ENCODE results near the gene GATM. TPM values are rescaled to one million over a fixed set of nuclear protein-coding genes. Genes with fewer than 3 reads are reported as not detected.
A peak's percentile ranks its signal among the peaks of the same experiment; 100 is the strongest.

Gene GATM
- total RNA-seq, 1 donor from 2014 or later: 35.6 TPM

- DNase-seq (no peak), ATAC-seq (ENCODE audit: poor library complexity) (no peak)
- intact Hi-C loops (cut with DNase I): no loop called here
These were observed 14.1 kb downstream of the GATM start for GRCh38 chr15:45364271-45364670.

- no peak for DNase-seq
- no peak for ATAC-seq (ENCODE audit: poor library complexity)
- intact Hi-C loops (cut with DNase I): no loop called here
These were observed 14.5 kb downstream of the GATM start for GRCh38 chr15:45363801-45364200.

- DNase-seq (no peak), ATAC-seq (ENCODE audit: poor library complexity) (no peak)
- intact Hi-C loops (cut with DNase I): no loop called here
These were observed 15.0 kb downstream of the GATM start for GRCh38 chr15:45363334-45363733.

- intact Hi-C loops (cut with DNase I): no loop called here
- ATAC-seq (ENCODE audit: poor library complexity) (no peak), DNase-seq (no peak)
These were observed 15.9 kb downstream of the GATM start for GRCh38 chr15:45362419-45362818.

GRCh38 chr15:45361878-45362277, 16.5 kb downstream of the GATM start:
- ATAC-seq (ENCODE audit: poor library complexity) (no peak), DNase-seq (no peak)
- intact Hi-C loops (cut with DNase I): no loop called here

GRCh38 chr15:45355860-45356259, 22.5 kb downstream of the GATM start:
- DNase-seq (no peak), ATAC-seq (ENCODE audit: poor library complexity) (peak; percentile 55)
- intact Hi-C loops (cut with DNase I): no loop called here

- intact Hi-C loops (cut with DNase I): no loop called here
- no peak for DNase-seq
- no peak for ATAC-seq (ENCODE audit: poor library complexity)
These were observed 23.6 kb downstream of the GATM start for GRCh38 chr15:45354711-45355110.

GRCh38 chr15:45351227-45351626, 27.1 kb downstream of the GATM start:
- ATAC-seq (ENCODE audit: poor library complexity) (no peak), DNase-seq (no peak)
- intact Hi-C loops (cut with DNase I): no loop called here

GRCh38 chr15:45349623-45350022, 28.7 kb downstream of the GATM start:
- intact Hi-C loops (cut with DNase I): no loop called here
- ATAC-seq (ENCODE audit: poor library complexity) (no peak), DNase-seq (no peak)

GRCh38 chr15:45347989-45348388, 30.4 kb downstream of the GATM start:
- no peak for DNase-seq
- intact Hi-C loops (cut with DNase I): no loop called here
- ATAC-seq (ENCODE audit: poor library complexity): no peak

GRCh38 chr15:45347033-45347432, 31.3 kb downstream of the GATM start:
- DNase-seq: no peak
- ATAC-seq (ENCODE audit: poor library complexity): no peak
- intact Hi-C loops (cut with DNase I): no loop called here

GRCh38 chr15:45346381-45346780, 32.0 kb downstream of the GATM start:
- DNase-seq (no peak), ATAC-seq (ENCODE audit: poor library complexity) (no peak)
- intact Hi-C loops (cut with DNase I): no loop called here

- no peak for ATAC-seq (ENCODE audit: poor library complexity)
- no peak for DNase-seq
- intact Hi-C loops (cut with DNase I): no loop called here
These were observed 35.0 kb downstream of the GATM start for GRCh38 chr15:45343258-45343860.

GRCh38 chr15:45341790-45342189, 36.6 kb downstream of the GATM start:
- intact Hi-C loops (cut with DNase I): no loop called here
- no peak for DNase-seq
- no peak for ATAC-seq (ENCODE audit: poor library complexity)

- ATAC-seq (ENCODE audit: poor library complexity): no peak
- intact Hi-C loops (cut with DNase I): no loop called here
- no peak for DNase-seq
These were observed 37.9 kb downstream of the GATM start for GRCh38 chr15:45340429-45340828.

- DNase-seq: no peak
- no peak for ATAC-seq (ENCODE audit: poor library complexity)
- intact Hi-C loops (cut with DNase I): no loop called here
These were observed 39.9 kb downstream of the GATM start for GRCh38 chr15:45338417-45338816.

GRCh38 chr15:45337224-45337623, 41.1 kb downstream of the GATM start:
- intact Hi-C loops (cut with DNase I): no loop called here
- ATAC-seq (ENCODE audit: poor library complexity) (no peak), DNase-seq (no peak)

- ATAC-seq (ENCODE audit: poor library complexity) (peak; percentile 79), DNase-seq (peak; percentile 68)
- intact Hi-C loops (cut with DNase I): no loop called here
These were observed 44.8 kb downstream of the GATM start for GRCh38 chr15:45333550-45333949.

GRCh38 chr15:45332694-45333093, 45.6 kb downstream of the GATM start:
- no peak for DNase-seq
- ATAC-seq (ENCODE audit: poor library complexity): no peak
- intact Hi-C loops (cut with DNase I): no loop called here

- intact Hi-C loops (cut with DNase I): no loop called here
These were observed 46.4 kb downstream of the GATM start for GRCh38 chr15:45331972-45332371.

GRCh38 chr15:45328663-45329062, 49.7 kb downstream of the GATM start:
- intact Hi-C loops (cut with DNase I): no loop called here
- DNase-seq (no peak), ATAC-seq (ENCODE audit: poor library complexity) (no peak)

More at GRCh38 chr15:45331972-45332371, 46.4 kb downstream of the GATM start:
- ATAC-seq (ENCODE audit: poor library complexity) (peak; percentile 65), DNase-seq (no peak)
